ENCODE results near the gene BMPER.

DNA sequence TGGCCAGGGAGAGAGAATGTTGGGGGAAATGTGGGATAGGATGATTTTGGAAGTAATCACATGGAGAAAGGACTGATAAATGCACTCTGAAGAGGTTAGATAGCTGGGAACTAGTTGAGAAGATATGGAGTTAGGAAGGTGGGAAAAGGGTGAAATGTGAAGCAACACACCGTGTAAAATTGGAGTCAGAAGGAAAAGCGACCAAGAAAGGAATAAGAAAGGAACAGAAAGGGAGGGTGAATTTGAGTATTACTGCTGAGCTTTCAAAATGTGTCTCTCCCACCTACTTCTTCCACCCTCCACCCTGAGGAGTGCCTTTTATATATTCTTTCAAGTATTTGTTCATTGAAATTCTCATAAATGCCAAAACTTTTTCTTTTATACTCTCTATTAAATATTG lies 171.8 kb downstream of the BMPER start:
- TF ChIP-seq CTCF (IDR thresholded peaks at IDR 0.05) (no peak), POLR2AphosphoS5 (IDR thresholded peaks at IDR 0.05; ENCODE audit: low read depth, low read length) (no peak), REST (IDR thresholded peaks at IDR 0.05; ENCODE audit: insufficient read depth in 1 of 2, low read depth in 2 of 2, low read length in 1 of 2) (no peak), SIN3A (IDR thresholded peaks at IDR 0.05; ENCODE audit: borderline replicate concordance, insufficient read depth, low read depth, low read length) (no peak), TCF7L2 (IDR thresholded peaks at IDR 0.05; ENCODE audit: low read depth, low read length) (no peak)
